Astrocyte of the cerebellum (primary cell): ENCODE results near the gene NFKB2.

ENCODE experiments used
- DNase-seq: peaks from one replicate; pipeline ENCODE4 v3.0.0-alpha.2; 2011; ENCODE audit warnings: low read depth
- H3K4me3 ChIP-seq: 2 replicates; pipeline ENCODE4 v1.5.1; 2011; ENCODE audit warnings: mild to moderate bottlenecking, low read depth, low read length, moderate library complexity
- in situ Hi-C: cut with HindIII; loops from 2 replicates; pipeline ENCODE4 v1.10.0; 2017; ENCODE audit warnings: low sequenced_read_pairs
- TF ChIP-seq, protein P1 (sequence below): IDR thresholded peaks from 2 replicates; pipeline ENCODE4 v1.5.1; 2012; ENCODE audit warnings: low read length, low read depth, moderate library complexity, mild to moderate bottlenecking; ENCODE audit errors: missing control alignments

NFKB2 gene

GRCh38 chr10:102407425-102408130 lies 12.1 kb downstream of the NFKB2 start:
- DNase-seq = no peak
- in situ Hi-C loops = no loop called here
- H3K4me3 ChIP-seq = no peak overlapping the region
- TF ChIP-seq, protein P1, sequence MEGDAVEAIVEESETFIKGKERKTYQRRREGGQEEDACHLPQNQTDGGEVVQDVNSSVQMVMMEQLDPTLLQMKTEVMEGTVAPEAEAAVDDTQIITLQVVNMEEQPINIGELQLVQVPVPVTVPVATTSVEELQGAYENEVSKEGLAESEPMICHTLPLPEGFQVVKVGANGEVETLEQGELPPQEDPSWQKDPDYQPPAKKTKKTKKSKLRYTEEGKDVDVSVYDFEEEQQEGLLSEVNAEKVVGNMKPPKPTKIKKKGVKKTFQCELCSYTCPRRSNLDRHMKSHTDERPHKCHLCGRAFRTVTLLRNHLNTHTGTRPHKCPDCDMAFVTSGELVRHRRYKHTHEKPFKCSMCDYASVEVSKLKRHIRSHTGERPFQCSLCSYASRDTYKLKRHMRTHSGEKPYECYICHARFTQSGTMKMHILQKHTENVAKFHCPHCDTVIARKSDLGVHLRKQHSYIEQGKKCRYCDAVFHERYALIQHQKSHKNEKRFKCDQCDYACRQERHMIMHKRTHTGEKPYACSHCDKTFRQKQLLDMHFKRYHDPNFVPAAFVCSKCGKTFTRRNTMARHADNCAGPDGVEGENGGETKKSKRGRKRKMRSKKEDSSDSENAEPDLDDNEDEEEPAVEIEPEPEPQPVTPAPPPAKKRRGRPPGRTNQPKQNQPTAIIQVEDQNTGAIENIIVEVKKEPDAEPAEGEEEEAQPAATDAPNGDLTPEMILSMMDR = no peak

DNA sequence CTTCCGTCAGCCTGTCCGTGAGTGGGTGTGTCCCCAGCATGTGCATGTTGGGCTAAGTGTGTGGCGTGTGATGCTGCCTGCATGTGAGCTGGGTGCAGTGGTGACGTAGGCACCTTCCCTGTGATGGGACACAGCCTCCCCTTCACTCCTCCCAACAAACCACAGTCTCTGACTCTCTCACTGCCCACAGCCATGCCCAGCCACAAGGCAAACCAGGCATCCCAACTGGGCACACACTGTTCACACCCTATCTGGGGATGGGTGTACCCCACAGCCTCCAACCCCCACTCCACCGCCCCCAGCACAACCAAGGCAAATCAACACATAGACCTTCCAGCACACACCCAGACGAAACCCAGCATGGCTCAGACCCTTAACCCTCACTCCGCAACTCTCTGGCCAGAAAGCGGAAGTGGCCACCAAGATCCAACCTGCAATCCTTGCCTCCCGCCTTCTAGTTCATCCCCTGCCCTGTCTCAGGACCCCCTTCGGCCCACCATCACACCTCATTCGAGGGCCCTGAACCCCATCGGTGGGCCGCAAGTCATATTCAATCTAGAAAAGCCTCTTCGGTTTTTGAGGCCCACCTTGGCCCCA lies 12.7 kb downstream of the NFKB2 start:
- TF ChIP-seq, protein P1 = no peak
- H3K4me3 ChIP-seq = peak overlapping the region; percentile 25
- in situ Hi-C loops = no loop called here
- no peak for DNase-seq

GRCh38 chr10:102408728-102409603 lies 13.5 kb downstream of the NFKB2 start:
- no peak for DNase-seq
- TF ChIP-seq, protein P1 = no peak
- peak overlapping the region; percentile 25 for H3K4me3 ChIP-seq
- in situ Hi-C loops = no loop called here

- in situ Hi-C loops = no loop called here
- DNase-seq = no peak
- H3K4me3 ChIP-seq = peak overlapping the region; percentile 32
- TF ChIP-seq, protein P1 = no peak
These were observed 14.3 kb downstream of the NFKB2 start for GRCh38 chr10:102409604-102410428.

DNA sequence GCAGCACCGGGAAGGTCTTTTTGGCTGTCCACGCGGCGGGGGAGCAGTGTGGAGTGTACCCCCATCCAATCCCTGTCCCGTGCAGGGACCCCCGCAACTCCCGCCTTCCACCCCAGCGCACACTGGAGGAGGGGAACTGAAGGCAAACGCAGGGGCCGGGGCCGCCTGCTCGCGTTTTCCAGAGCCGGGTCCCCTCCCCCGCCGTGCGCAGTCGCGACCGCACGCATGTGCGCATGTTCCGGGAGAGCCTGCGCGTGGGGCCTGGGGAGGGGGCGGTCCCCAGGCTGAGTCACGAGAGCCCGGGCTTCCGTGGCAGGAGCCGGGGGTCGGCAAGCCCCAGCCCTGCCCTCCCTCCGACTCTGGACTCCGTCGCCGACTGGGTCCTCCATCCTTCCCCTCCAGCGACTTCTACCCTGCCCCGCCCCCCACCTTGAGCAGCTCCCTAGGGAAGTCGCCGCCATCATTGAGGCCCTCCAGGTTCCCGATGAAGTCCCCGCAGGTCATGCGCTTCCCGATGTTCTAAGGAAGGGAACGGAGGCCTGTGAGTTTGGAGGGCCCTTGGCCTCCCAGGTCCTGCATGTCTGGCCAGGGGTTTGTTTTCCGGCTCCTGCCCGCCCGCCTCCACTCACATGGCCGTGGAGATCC lies 15.0 kb downstream of the NFKB2 start:
- H3K4me3 ChIP-seq = peak overlapping the region; percentile 32
- TF ChIP-seq, protein P1 = no peak
- DNase-seq = no peak
- in situ Hi-C loops = no loop called here
